ENCODE results near the gene FBXO21.

FBXO21 gene

DNA sequence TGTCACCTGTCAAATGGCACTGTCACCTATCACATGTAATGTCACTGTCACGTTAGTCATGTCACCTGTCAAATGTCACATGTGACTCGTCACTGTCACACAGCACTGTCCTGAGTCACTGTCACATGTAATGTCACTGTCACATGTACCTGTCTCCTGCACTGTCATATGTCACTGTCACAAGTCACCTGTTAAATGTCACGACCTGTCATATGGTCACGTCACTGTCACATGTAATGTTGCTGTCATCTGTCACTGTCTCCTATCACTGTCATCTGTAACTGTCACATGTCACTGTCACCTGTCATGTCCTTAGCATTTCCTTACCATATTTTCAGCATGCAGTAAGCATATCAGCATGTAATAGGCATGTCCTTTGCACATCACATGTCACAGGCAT lies 63.9 kb downstream of the FBXO21 start:
- no peaks in the 10 kb centered on the region for H3K36me3 ChIP-seq (ENCODE audit: control insufficient read depth in 1 of 2, insufficient read depth in 2 of 2, low read length in 2 of 2)
- no peak overlapping the region for H3K4me3 ChIP-seq (ENCODE audit: low read depth in 1 of 2, low read length in 2 of 2)
- H3K4me1 ChIP-seq (ENCODE audit: control insufficient read depth in 1 of 2, insufficient read depth in 2 of 2, low read length in 2 of 2): no peaks in the 10 kb centered on the region
- H3K9ac ChIP-seq (ENCODE audit: low read depth in 1 of 2, low read length in 2 of 2): no peak overlapping the region
- H3K27me3 ChIP-seq (ENCODE audit: control insufficient read depth in 1 of 2, insufficient read depth in 2 of 2, low read length in 2 of 2): no peaks in the 10 kb centered on the region
- peaks cover 0 to 10% of the 10 kb centered on the region in 2 donors for H3K9me3 ChIP-seq (ENCODE audit: control insufficient read depth in 1 of 2, low read length in 2 of 2)
- no peak overlapping the region for H3K27ac ChIP-seq (ENCODE audit: low read depth, low read length)

DNA sequence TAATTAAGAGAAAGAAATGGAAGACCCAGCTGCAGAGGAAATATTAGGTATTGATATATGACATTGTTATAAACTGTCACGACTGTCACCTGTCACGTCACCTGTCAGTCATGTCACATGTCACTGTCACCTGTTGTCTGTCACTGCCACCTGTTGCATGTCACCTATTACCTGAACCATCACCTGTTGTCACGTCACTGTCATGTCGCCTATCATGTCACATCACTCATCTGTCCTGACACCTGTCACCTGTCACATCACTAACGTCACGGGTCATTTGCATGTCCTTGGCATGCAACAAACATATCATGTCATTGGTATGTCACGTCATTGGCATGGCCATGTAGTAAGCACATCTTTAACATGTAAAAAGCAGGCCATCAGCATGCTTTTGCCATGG lies 64.5 kb downstream of the FBXO21 start:
- Histone ChIP-seq H3K4me3 (ENCODE audit: low read depth in 1 of 2, low read length in 2 of 2) (no peak overlapping the region), H3K27me3 (ENCODE audit: control insufficient read depth in 1 of 2, insufficient read depth in 2 of 2, low read length in 2 of 2) (no peaks in the 10 kb centered on the region), H3K4me1 (ENCODE audit: control insufficient read depth in 1 of 2, insufficient read depth in 2 of 2, low read length in 2 of 2) (no peaks in the 10 kb centered on the region), H3K36me3 (ENCODE audit: control insufficient read depth in 1 of 2, insufficient read depth in 2 of 2, low read length in 2 of 2) (no peaks in the 10 kb centered on the region), H3K27ac (ENCODE audit: low read depth, low read length) (no peak overlapping the region), H3K9me3 (ENCODE audit: control insufficient read depth in 1 of 2, low read length in 2 of 2) (peaks cover 0 to 10% of the 10 kb centered on the region in 2 donors), H3K9ac (ENCODE audit: low read depth in 1 of 2, low read length in 2 of 2) (no peak overlapping the region)

DNA sequence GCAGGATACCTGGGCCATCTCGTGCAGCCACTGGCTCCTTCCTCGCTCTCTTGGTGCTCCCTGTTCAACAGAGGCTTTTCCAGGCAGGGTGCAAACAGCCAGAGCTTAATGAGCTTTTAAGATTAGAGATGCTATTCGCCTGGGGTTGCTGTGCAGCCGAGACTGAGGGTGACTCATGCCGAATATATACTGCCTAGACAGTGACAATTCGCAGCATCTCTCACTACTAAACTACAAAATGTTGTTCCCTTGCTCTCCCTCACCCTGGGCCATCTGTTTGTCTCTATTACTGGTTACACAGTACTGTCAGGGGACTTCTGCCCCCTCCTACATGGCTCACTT lies 65.0 kb downstream of the FBXO21 start:
- Histone ChIP-seq H3K27ac (ENCODE audit: low read depth, low read length) (no peak overlapping the region), H3K36me3 (ENCODE audit: control insufficient read depth in 1 of 2, insufficient read depth in 2 of 2, low read length in 2 of 2) (no peaks in the 10 kb centered on the region), H3K9ac (ENCODE audit: low read depth in 1 of 2, low read length in 2 of 2) (no peak overlapping the region), H3K9me3 (ENCODE audit: control insufficient read depth in 1 of 2, low read length in 2 of 2) (peaks cover 0 to 10% of the 10 kb centered on the region in 2 donors), H3K4me3 (ENCODE audit: low read depth in 1 of 2, low read length in 2 of 2) (no peak overlapping the region), H3K27me3 (ENCODE audit: control insufficient read depth in 1 of 2, insufficient read depth in 2 of 2, low read length in 2 of 2) (no peaks in the 10 kb centered on the region), H3K4me1 (ENCODE audit: control insufficient read depth in 1 of 2, insufficient read depth in 2 of 2, low read length in 2 of 2) (no peaks in the 10 kb centered on the region)

DNA sequence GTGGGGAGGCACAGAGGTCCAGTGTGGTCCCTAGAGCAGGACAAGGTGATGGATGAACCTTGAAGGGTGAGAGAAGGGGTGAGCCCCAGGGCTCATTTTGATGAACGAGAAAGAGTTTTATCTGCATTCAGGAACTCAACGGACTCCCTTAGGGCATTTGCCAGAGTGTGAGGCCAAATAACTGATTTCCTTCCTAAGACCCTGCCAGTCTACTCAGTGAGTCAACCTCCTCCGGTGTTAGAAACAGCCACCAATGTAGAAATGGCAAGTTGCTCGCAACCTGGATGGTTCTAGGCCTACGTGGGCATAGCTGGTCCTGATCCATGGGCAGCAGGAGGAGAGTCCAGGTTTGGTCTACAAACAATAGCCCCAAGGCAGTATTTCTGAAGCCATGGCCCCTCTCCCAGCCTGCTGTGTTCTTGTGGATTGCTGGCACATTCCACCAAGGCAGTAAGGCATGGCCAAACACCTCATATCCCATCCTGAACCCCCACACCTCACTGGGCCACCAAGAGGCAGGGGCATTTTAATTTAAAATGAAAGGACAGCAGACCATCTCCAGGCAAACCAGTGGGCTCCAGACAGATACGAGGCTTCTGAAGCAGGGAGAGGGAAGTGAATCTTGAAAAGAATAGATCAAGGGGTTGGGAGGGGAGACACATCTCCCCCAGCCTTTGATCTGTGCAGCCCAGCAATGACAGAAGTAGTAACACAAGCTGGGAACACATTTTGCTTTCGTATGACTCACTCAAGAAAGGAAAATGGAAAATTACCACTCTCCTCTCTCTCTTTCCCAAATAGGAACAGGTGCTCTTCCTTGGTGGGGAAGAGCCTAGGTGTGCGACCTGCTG lies 65.6 kb downstream of the FBXO21 start:
- no peak overlapping the region for H3K9ac ChIP-seq (ENCODE audit: low read depth in 1 of 2, low read length in 2 of 2)
- no peaks in the 10 kb centered on the region for H3K27me3 ChIP-seq (ENCODE audit: control insufficient read depth in 1 of 2, insufficient read depth in 2 of 2, low read length in 2 of 2)
- H3K36me3 ChIP-seq (ENCODE audit: control insufficient read depth in 1 of 2, insufficient read depth in 2 of 2, low read length in 2 of 2): no peaks in the 10 kb centered on the region
- H3K27ac ChIP-seq (ENCODE audit: low read depth, low read length): no peak overlapping the region
- no peaks in the 10 kb centered on the region for H3K4me1 ChIP-seq (ENCODE audit: control insufficient read depth in 1 of 2, insufficient read depth in 2 of 2, low read length in 2 of 2)
- H3K9me3 ChIP-seq (ENCODE audit: control insufficient read depth in 1 of 2, low read length in 2 of 2): peaks cover 0 to 10% of the 10 kb centered on the region in 2 donors
- no peak overlapping the region for H3K4me3 ChIP-seq (ENCODE audit: low read depth in 1 of 2, low read length in 2 of 2)

DNA sequence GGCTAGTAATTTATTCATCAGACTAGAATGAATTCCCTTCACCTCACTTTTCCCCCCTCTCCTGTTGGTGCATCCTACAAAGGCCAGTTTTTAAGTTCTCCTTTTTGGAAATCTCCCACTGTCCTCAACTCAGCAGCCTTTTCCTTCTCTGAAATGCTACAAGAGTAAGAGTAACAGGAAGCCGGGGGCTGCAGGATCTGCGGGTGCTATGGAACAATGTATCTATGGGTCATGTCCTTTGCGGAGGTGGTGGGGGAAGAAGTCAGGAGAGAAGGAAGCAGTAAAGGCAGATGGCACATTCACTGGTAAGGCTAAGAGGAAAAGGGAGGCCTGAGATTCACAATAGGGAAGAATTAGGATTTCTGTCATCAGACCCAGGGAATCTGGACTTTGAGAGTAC lies 68.8 kb downstream of the FBXO21 start:
- Histone ChIP-seq H3K27ac (ENCODE audit: low read depth, low read length) (no peak overlapping the region), H3K4me1 (ENCODE audit: control insufficient read depth in 1 of 2, insufficient read depth in 2 of 2, low read length in 2 of 2) (peaks cover 0 to 3% of the 10 kb centered on the region in 2 donors), H3K36me3 (ENCODE audit: control insufficient read depth in 1 of 2, insufficient read depth in 2 of 2, low read length in 2 of 2) (no peaks in the 10 kb centered on the region), H3K9me3 (ENCODE audit: control insufficient read depth in 1 of 2, low read length in 2 of 2) (no peaks in the 10 kb centered on the region), H3K9ac (ENCODE audit: low read depth in 1 of 2, low read length in 2 of 2) (no peak overlapping the region), H3K4me3 (ENCODE audit: low read depth in 1 of 2, low read length in 2 of 2) (no peak overlapping the region), H3K27me3 (ENCODE audit: control insufficient read depth in 1 of 2, insufficient read depth in 2 of 2, low read length in 2 of 2) (no peaks in the 10 kb centered on the region)

DNA sequence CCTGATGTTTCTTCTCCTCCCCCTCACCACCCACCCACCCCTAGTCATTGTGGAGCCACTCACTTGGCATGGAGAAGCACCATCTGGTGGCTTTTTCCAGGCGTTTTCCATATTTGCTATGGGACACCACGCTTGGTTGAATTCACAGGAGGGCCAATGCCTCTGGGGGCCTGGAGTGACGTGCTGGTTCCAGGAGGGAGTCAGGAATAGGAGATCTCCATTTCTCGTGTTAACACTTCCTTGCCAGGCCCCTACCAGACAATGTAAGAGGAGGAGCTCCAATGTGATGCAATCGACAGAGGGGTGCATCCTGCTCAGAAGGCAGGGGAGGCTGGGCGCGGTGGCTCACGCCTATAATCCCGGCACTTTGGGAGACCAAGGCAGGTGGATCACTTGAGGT lies 69.5 kb downstream of the FBXO21 start:
- no peak overlapping the region for H3K27ac ChIP-seq (ENCODE audit: low read depth, low read length)
- no peak overlapping the region for H3K4me3 ChIP-seq (ENCODE audit: low read depth in 1 of 2, low read length in 2 of 2)
- H3K4me1 ChIP-seq (ENCODE audit: control insufficient read depth in 1 of 2, insufficient read depth in 2 of 2, low read length in 2 of 2): peaks cover 0 to 3% of the 10 kb centered on the region in 2 donors
- no peak overlapping the region for H3K9ac ChIP-seq (ENCODE audit: low read depth in 1 of 2, low read length in 2 of 2)
- no peaks in the 10 kb centered on the region for H3K27me3 ChIP-seq (ENCODE audit: control insufficient read depth in 1 of 2, insufficient read depth in 2 of 2, low read length in 2 of 2)
- no peaks in the 10 kb centered on the region for H3K9me3 ChIP-seq (ENCODE audit: control insufficient read depth in 1 of 2, low read length in 2 of 2)
- H3K36me3 ChIP-seq (ENCODE audit: control insufficient read depth in 1 of 2, insufficient read depth in 2 of 2, low read length in 2 of 2): no peaks in the 10 kb centered on the region

DNA sequence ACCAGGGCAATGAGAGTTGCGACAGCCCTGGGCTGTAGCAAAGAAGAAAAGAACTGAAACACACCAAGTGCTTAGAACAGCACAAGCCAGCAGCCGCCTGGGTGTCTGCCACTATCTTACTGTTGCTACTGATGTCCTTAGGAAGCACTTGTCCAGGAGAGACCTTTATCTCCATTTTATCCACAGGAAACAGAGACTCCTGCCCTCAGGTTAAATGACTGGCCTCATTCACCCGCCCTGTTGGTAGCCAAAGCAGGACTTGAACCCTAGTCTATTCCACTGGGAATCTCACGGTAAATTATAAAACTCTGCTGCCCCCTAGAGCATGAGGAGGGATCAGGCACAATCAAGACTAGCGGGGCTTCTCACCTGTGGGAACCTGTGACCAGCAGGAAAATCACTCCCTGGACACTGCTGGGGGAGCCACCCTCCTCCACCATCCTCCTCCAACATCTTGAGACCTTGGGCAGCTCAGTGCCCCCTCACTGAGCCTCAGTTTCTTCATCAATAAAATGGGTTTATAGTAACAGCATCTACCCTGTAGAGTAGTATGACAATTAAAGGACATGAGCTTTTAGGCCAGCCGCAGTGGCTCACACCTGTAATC lies 70.6 kb downstream of the FBXO21 start:
- Histone ChIP-seq H3K9me3 (ENCODE audit: control insufficient read depth in 1 of 2, low read length in 2 of 2) (no peaks in the 10 kb centered on the region), H3K4me3 (ENCODE audit: low read depth in 1 of 2, low read length in 2 of 2) (no peak overlapping the region), H3K4me1 (ENCODE audit: control insufficient read depth in 1 of 2, insufficient read depth in 2 of 2, low read length in 2 of 2) (peaks cover 0 to 3% of the 10 kb centered on the region in 2 donors), H3K27ac (ENCODE audit: low read depth, low read length) (no peak overlapping the region), H3K27me3 (ENCODE audit: control insufficient read depth in 1 of 2, insufficient read depth in 2 of 2, low read length in 2 of 2) (no peaks in the 10 kb centered on the region), H3K9ac (ENCODE audit: low read depth in 1 of 2, low read length in 2 of 2) (no peak overlapping the region), H3K36me3 (ENCODE audit: control insufficient read depth in 1 of 2, insufficient read depth in 2 of 2, low read length in 2 of 2) (no peaks in the 10 kb centered on the region)

DNA sequence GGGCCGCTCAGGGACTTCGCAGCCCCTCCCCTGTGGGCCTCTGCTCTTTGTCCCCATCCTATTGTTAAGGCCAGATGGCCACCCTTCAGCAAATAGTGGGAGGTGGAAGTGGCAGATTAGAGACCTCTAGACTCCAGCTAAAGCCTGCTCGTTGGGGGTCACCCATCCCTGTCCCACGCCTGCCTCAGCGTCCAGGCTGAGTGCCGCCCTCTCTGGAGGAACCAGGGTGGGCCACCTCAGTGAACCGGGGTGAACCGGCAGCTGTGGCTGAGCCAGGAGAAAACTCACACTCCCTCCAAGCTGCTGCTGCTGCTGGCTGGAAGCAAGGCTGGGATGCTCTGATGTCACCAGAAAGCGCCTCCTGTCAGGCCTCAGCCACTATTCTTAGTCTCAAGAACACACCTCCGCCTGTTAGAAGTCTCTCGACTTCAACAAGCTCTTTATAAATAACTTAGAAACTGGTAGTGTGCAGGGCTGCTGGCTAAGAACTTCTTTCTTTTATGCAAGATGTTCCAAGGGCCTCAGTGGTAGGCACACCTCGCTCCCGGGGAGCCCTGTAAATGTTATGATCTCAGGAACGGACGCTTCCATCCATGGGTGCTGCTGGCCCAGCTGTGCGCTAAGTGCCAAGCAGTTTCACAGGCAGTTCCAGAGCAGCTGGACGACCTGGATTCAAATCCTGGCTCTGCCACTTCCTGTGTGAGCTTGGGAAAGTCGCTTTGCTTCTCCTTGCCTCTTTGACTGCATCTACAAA lies 71.3 kb downstream of the FBXO21 start:
- Histone ChIP-seq H3K27ac (ENCODE audit: low read depth, low read length) (no peak overlapping the region), H3K9me3 (ENCODE audit: control insufficient read depth in 1 of 2, low read length in 2 of 2) (no peaks in the 10 kb centered on the region), H3K36me3 (ENCODE audit: control insufficient read depth in 1 of 2, insufficient read depth in 2 of 2, low read length in 2 of 2) (no peaks in the 10 kb centered on the region), H3K9ac (ENCODE audit: low read depth in 1 of 2, low read length in 2 of 2) (no peak overlapping the region), H3K4me1 (ENCODE audit: control insufficient read depth in 1 of 2, insufficient read depth in 2 of 2, low read length in 2 of 2) (peaks cover 0 to 3% of the 10 kb centered on the region in 2 donors), H3K4me3 (ENCODE audit: low read depth in 1 of 2, low read length in 2 of 2) (no peak overlapping the region), H3K27me3 (ENCODE audit: control insufficient read depth in 1 of 2, insufficient read depth in 2 of 2, low read length in 2 of 2) (no peaks in the 10 kb centered on the region)

DNA sequence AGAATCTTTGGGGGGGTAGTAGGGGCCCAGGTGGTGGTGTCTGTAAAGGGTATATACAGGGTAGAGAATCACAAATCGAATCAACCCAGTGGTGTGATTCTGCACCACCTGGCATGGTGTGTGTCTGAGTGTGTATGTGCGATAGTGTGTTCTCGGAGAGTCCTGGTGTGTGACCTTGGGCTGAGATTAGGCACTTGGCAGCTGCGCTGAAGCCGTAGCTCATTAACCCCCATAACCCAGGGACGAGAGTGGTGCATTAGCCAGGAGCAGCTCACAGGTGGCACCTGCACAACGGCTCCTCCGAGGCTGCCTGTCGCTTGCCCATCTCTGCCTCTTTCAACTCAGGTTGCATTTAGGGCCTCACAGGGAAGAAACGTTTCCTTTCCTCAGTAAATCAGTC lies 75.5 kb downstream of the FBXO21 start:
- Histone ChIP-seq H3K36me3 (ENCODE audit: control insufficient read depth in 1 of 2, insufficient read depth in 2 of 2, low read length in 2 of 2) (no peaks in the 10 kb centered on the region), H3K9me3 (ENCODE audit: control insufficient read depth in 1 of 2, low read length in 2 of 2) (no peaks in the 10 kb centered on the region), H3K9ac (ENCODE audit: low read depth in 1 of 2, low read length in 2 of 2) (no peak overlapping the region), H3K27ac (ENCODE audit: low read depth, low read length) (no peak overlapping the region), H3K27me3 (ENCODE audit: control insufficient read depth in 1 of 2, insufficient read depth in 2 of 2, low read length in 2 of 2) (no peaks in the 10 kb centered on the region), H3K4me1 (ENCODE audit: control insufficient read depth in 1 of 2, insufficient read depth in 2 of 2, low read length in 2 of 2) (peaks cover 0 to 3% of the 10 kb centered on the region in 2 donors), H3K4me3 (ENCODE audit: low read depth in 1 of 2, low read length in 2 of 2) (no peak overlapping the region)

DNA sequence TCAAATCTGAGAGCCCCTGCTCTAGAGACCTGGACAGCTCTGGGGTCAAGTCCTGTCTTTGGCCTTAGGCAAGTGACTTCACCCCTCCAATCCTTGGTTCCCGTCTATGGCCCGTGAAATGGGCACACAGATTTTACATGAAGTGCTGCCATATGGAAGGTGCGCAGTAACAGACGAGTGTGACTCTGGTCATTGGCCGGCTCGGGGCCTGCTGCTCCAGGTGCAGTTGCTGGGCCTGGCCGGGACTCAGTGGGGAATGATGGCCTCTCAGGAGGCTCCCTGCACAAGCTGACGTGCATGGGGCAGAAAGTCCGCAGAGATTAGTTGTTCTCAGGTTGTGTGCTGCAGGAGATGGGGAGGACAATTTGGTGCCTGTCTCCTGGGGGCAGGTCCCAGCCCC lies 77.0 kb downstream of the FBXO21 start:
- Histone ChIP-seq H3K9me3 (ENCODE audit: control insufficient read depth in 1 of 2, low read length in 2 of 2) (no peaks in the 10 kb centered on the region), H3K36me3 (ENCODE audit: control insufficient read depth in 1 of 2, insufficient read depth in 2 of 2, low read length in 2 of 2) (no peaks in the 10 kb centered on the region), H3K9ac (ENCODE audit: low read depth in 1 of 2, low read length in 2 of 2) (no peak overlapping the region), H3K27ac (ENCODE audit: low read depth, low read length) (no peak overlapping the region), H3K27me3 (ENCODE audit: control insufficient read depth in 1 of 2, insufficient read depth in 2 of 2, low read length in 2 of 2) (no peaks in the 10 kb centered on the region), H3K4me3 (ENCODE audit: low read depth in 1 of 2, low read length in 2 of 2) (no peak overlapping the region), H3K4me1 (ENCODE audit: control insufficient read depth in 1 of 2, insufficient read depth in 2 of 2, low read length in 2 of 2) (no peaks in the 10 kb centered on the region)
